Ectodermal cell (in vitro differentiated cells): ENCODE measurements around the gene CEP83.

Source experiments
- H3K27ac ChIP-seq: 2 replicates; pipeline ENCODE4 v1.7.0; 2013; ENCODE audit warnings: mild to moderate bottlenecking, low read depth, low read length; ENCODE audit not compliant: insufficient read depth, poor library complexity, severe bottlenecking
- H3K27me3 ChIP-seq: 2 replicates; pipeline ENCODE4 v1.7.0; 2013; ENCODE audit warnings: mild to moderate bottlenecking, low read length; ENCODE audit not compliant: insufficient read depth, control insufficient read depth, poor library complexity, severe bottlenecking
- H3K36me3 ChIP-seq: one replicate; pipeline ENCODE4 v1.7.0; 2013; ENCODE audit warnings: low read length; ENCODE audit not compliant: control insufficient read depth, insufficient read depth
- H3K4me1 ChIP-seq: one replicate; pipeline ENCODE4 v1.7.0; 2013; ENCODE audit warnings: low read length; ENCODE audit not compliant: control insufficient read depth, insufficient read depth
- H3K4me3 ChIP-seq: 2 replicates; pipeline ENCODE4 v1.7.0; 2013; ENCODE audit warnings: low read depth, low read length, control low read depth; ENCODE audit not compliant: insufficient read depth
- H3K9me3 ChIP-seq: 2 replicates; pipeline ENCODE4 v1.7.0; 2013; ENCODE audit warnings: mild to moderate bottlenecking, low read length, moderate library complexity; ENCODE audit not compliant: control insufficient read depth
- WGBS, 2 experiments: methylation state at CpG; one replicate each; pipeline ENCODE4 v1.1.7; 2013; ENCODE audit warnings: missing lambda C conversion rate in 2 of 2; 5-methylcytosine and 5-hydroxymethylcytosine counted together

CEP83 gene

GRCh38 chr12:94266796-94267536 lies 192.7 kb downstream of the CEP83 start:
- no peaks in the 10 kb centered on the region for H3K27me3 ChIP-seq
- peaks cover 23% of the 10 kb centered on the region for H3K4me1 ChIP-seq
- 92 to 94% methylated on average over 10 to 11 of the region's 11 CpGs for WGBS, 2 experiments
- H3K4me3 ChIP-seq: no peak overlapping the region
- H3K27ac ChIP-seq: no peak overlapping the region
- no peaks in the 10 kb centered on the region for H3K36me3 ChIP-seq
- no peaks in the 10 kb centered on the region for H3K9me3 ChIP-seq

- Histone ChIP-seq H3K27me3 (no peaks in the 10 kb centered on the region), H3K27ac (no peak overlapping the region), H3K9me3 (no peaks in the 10 kb centered on the region), H3K4me1 (peaks cover 32% of the 10 kb centered on the region), H3K4me3 (no peak overlapping the region), H3K36me3 (no peaks in the 10 kb centered on the region)
- WGBS, 2 experiments: 95 to 96% methylated on average over 14 of the region's 14 CpGs
Measured at GRCh38 chr12:94265966-94266745, 193.5 kb downstream of the CEP83 start.

- 93 to 94% methylated on average over 7 of the region's 7 CpGs for WGBS, 2 experiments
- Histone ChIP-seq H3K9me3 (no peaks in the 10 kb centered on the region), H3K27me3 (no peaks in the 10 kb centered on the region), H3K4me3 (no peak overlapping the region), H3K4me1 (peaks cover 36% of the 10 kb centered on the region), H3K36me3 (no peaks in the 10 kb centered on the region), H3K27ac (no peak overlapping the region)
Measured at GRCh38 chr12:94265539-94265938, 194.1 kb downstream of the CEP83 start.

- 95 to 96% methylated on average over 18 to 19 of the region's 19 CpGs for WGBS, 2 experiments
- no peaks in the 10 kb centered on the region for H3K27me3 ChIP-seq
- H3K36me3 ChIP-seq: no peaks in the 10 kb centered on the region
- H3K9me3 ChIP-seq: no peaks in the 10 kb centered on the region
- no peak overlapping the region for H3K4me3 ChIP-seq
- H3K27ac ChIP-seq: no peak overlapping the region
- H3K4me1 ChIP-seq: peaks cover 39% of the 10 kb centered on the region
Measured at GRCh38 chr12:94264736-94265485, 194.8 kb downstream of the CEP83 start.

GRCh38 chr12:94263905-94264561 lies 195.6 kb downstream of the CEP83 start:
- Histone ChIP-seq H3K27ac (no peak overlapping the region), H3K9me3 (no peaks in the 10 kb centered on the region), H3K4me1 (peaks cover 39% of the 10 kb centered on the region), H3K36me3 (no peaks in the 10 kb centered on the region), H3K4me3 (no peak overlapping the region), H3K27me3 (no peaks in the 10 kb centered on the region)
- 71 to 72% methylated on average over 19 to 20 of the region's 20 CpGs for WGBS, 2 experiments

GRCh38 chr12:94263011-94263811 lies 196.5 kb downstream of the CEP83 start:
- Histone ChIP-seq H3K27ac (no peak overlapping the region), H3K9me3 (no peaks in the 10 kb centered on the region), H3K4me1 (peaks cover 39% of the 10 kb centered on the region), H3K27me3 (no peaks in the 10 kb centered on the region), H3K36me3 (no peaks in the 10 kb centered on the region), H3K4me3 (no peak overlapping the region)
- WGBS, 2 experiments: 87 to 90% methylated on average over 12 to 14 of the region's 14 CpGs

- WGBS, 2 experiments: 91 to 93% methylated on average over 17 of the region's 17 CpGs
- Histone ChIP-seq H3K36me3 (no peaks in the 10 kb centered on the region), H3K4me3 (no peak overlapping the region), H3K9me3 (no peaks in the 10 kb centered on the region), H3K4me1 (peaks cover 39% of the 10 kb centered on the region), H3K27me3 (no peaks in the 10 kb centered on the region), H3K27ac (no peak overlapping the region)
Measured at GRCh38 chr12:94262228-94263010, 197.2 kb downstream of the CEP83 start.

GRCh38 chr12:94261786-94262185 lies 197.9 kb downstream of the CEP83 start:
- peaks cover 39% of the 10 kb centered on the region for H3K4me1 ChIP-seq
- H3K27ac ChIP-seq: no peak overlapping the region
- no peaks in the 10 kb centered on the region for H3K9me3 ChIP-seq
- WGBS, 2 experiments: 79 to 89% methylated on average over 3 of the region's 3 CpGs
- no peak overlapping the region for H3K4me3 ChIP-seq
- no peaks in the 10 kb centered on the region for H3K27me3 ChIP-seq
- no peaks in the 10 kb centered on the region for H3K36me3 ChIP-seq

- Histone ChIP-seq H3K27me3 (no peaks in the 10 kb centered on the region), H3K4me3 (no peak overlapping the region), H3K4me1 (peaks cover 39% of the 10 kb centered on the region), H3K36me3 (no peaks in the 10 kb centered on the region), H3K27ac (peak overlapping the region; percentile 60), H3K9me3 (no peaks in the 10 kb centered on the region)
- 0 to 3% methylated on average over 2 of the region's 2 CpGs for WGBS, 2 experiments
Measured at GRCh38 chr12:94261119-94261518, 198.5 kb downstream of the CEP83 start.
